Erythroblast (primary cell): ENCODE measurements around the gene TLR1.

Experiments used
- DNase-seq, 2 experiments: peaks; one replicate each; lab custom pipeline; 2025; lab: John Stamatoyannopoulos, UW
- GATA1 ChIP-seq: IDR thresholded peaks from 2 replicates; pipeline ENCODE4 v1.6.1; 2011; ENCODE audit warnings: low read depth, mild to moderate bottlenecking, control low read depth, low read length, moderate library complexity
- POLR2A ChIP-seq: IDR thresholded peaks from 2 replicates; pipeline ENCODE4 v1.6.1; 2011; ENCODE audit warnings: mild to moderate bottlenecking, low read length

The TLR1 gene

GRCh38 chr4:38804654-38805295 is at the start of gene TLR1:
Gene TLR1, minus strand, starts transcription at chr4:38804791. Its CDS starts 5,960 bp downstream, at chr4:38798831.
- peak; percentile 52 to 54 for DNase-seq
- TF ChIP-seq POLR2A: no peak
- TF ChIP-seq GATA1: no peak

GRCh38 chr4:38846015-38846414 is 41.4 kb upstream of the TLR1 start:
- DNase-seq: no peak

GRCh38 chr4:38842994-38843393 is 38.4 kb upstream of the TLR1 start:
- TF ChIP-seq GATA1 (no peak), POLR2A (no peak)
- no peak for DNase-seq

More at GRCh38 chr4:38846015-38846414, 41.4 kb upstream of the TLR1 start:
- TF ChIP-seq POLR2A: no peak
- no peak for TF ChIP-seq GATA1

GRCh38 chr4:38837849-38838248 is 33.3 kb upstream of the TLR1 start:
- DNase-seq: no peak
- TF ChIP-seq GATA1 (no peak), POLR2A (no peak)

GRCh38 chr4:38837334-38837733 is 32.7 kb upstream of the TLR1 start:
- no peak for DNase-seq
- TF ChIP-seq GATA1 (no peak), POLR2A (no peak)

GRCh38 chr4:38834570-38834969 is 30.0 kb upstream of the TLR1 start:
- TF ChIP-seq GATA1 (no peak), POLR2A (no peak)
- no peak for DNase-seq

- TF ChIP-seq POLR2A (no peak), GATA1 (no peak)
- no peak for DNase-seq
Observed at GRCh38 chr4:38832624-38833528, 28.3 kb upstream of the TLR1 start.

- DNase-seq: no peak
- no peak for TF ChIP-seq POLR2A
- no peak for TF ChIP-seq GATA1
Observed at GRCh38 chr4:38832206-38832605, 27.6 kb upstream of the TLR1 start.

- TF ChIP-seq GATA1: no peak
- TF ChIP-seq POLR2A: no peak
- no peak for DNase-seq
Observed at GRCh38 chr4:38831653-38832052, 27.1 kb upstream of the TLR1 start.

GRCh38 chr4:38829237-38829636 is 24.6 kb upstream of the TLR1 start:
- DNase-seq: no peak
- TF ChIP-seq POLR2A: no peak
- no peak for TF ChIP-seq GATA1

GRCh38 chr4:38823766-38824165 is 19.2 kb upstream of the TLR1 start:
- no peak for DNase-seq
- TF ChIP-seq GATA1 (no peak), POLR2A (no peak)

- TF ChIP-seq GATA1: no peak
- DNase-seq: no peak
Observed at GRCh38 chr4:38822748-38823303, 18.2 kb upstream of the TLR1 start.

GRCh38 chr4:38821739-38822138 is 17.1 kb upstream of the TLR1 start:
- DNase-seq: no peak
- TF ChIP-seq GATA1: no peak
